Stimulated activated CD4-positive, alpha-beta T cell treated with anti-CD3 and anti-CD28 coated beads, Interleukin-4, amount 100 ng/mL, for 24 hours (primary cell): ENCODE data around the gene IL27RA.
"Not testable (repeated sequence)": the region's sequence is repeated elsewhere in the genome, so short reads cannot be mapped to it uniquely, and the experiment has no call there.

Experiments used
- DNase-seq: peaks from one replicate; pipeline ENCODE4 v3.0.0-alpha.2; 2020

The IL27RA gene

GRCh38 chr19:14000691-14001375 is 30.7 kb upstream of the IL27RA start:
- no peak for DNase-seq

GRCh38 chr19:14002571-14003250 is 28.9 kb upstream of the IL27RA start:
- no peak for DNase-seq

GRCh38 chr19:14003251-14004055 is 28.1 kb upstream of the IL27RA start:
- DNase-seq, result peak; percentile 17

- no peak for DNase-seq
Measured at GRCh38 chr19:14004619-14005348, 26.8 kb upstream of the IL27RA start.

- peak; percentile 89 for DNase-seq
Measured at GRCh38 chr19:14005349-14006084, 26.0 kb upstream of the IL27RA start.

- peak; percentile 100 for DNase-seq
Measured at GRCh38 chr19:14006085-14006765, 25.3 kb upstream of the IL27RA start, which contains the start of gene RFX1. Gene RFX1 (minus strand): TSS chr19:14006320. CDS start chr19:13993843, 12,477 bp downstream.

- DNase-seq, result no peak
Measured at GRCh38 chr19:14006766-14007562, 24.6 kb upstream of the IL27RA start.

GRCh38 chr19:14012378-14012915 is 19.1 kb upstream of the IL27RA start:
- DNase-seq, result no peak

- DNase-seq, result no peak
Measured at GRCh38 chr19:14015524-14016035, 16.0 kb upstream of the IL27RA start.

- no peak for DNase-seq
Measured at GRCh38 chr19:14019100-14019499, 12.5 kb upstream of the IL27RA start.

- not testable (repeated sequence) for DNase-seq
Measured at GRCh38 chr19:14019739-14020138, 11.8 kb upstream of the IL27RA start.

GRCh38 chr19:14021474-14021873 is 10.1 kb upstream of the IL27RA start:
- DNase-seq, result no peak

- DNase-seq, result no peak
Measured at GRCh38 chr19:14022469-14022868, 9.1 kb upstream of the IL27RA start.

GRCh38 chr19:14023404-14024235 is 7.9 kb upstream of the IL27RA start:
- no peak for DNase-seq

- not testable (repeated sequence) for DNase-seq
Measured at GRCh38 chr19:14026652-14027192, 4.8 kb upstream of the IL27RA start.

- DNase-seq, result no peak
Measured at GRCh38 chr19:14027856-14028450, 3.6 kb upstream of the IL27RA start, which contains the start of gene RLN3. Gene RLN3 (plus strand): TSS chr19:14028148. CDS start chr19:14028205, 57 bp downstream.

- no peak for DNase-seq
Measured at GRCh38 chr19:14028901-14029300, 2.7 kb upstream of the IL27RA start.

- DNase-seq, result no peak
Measured at GRCh38 chr19:14030997-14031718, 404 bp upstream of the IL27RA start.
